Osteoblast (primary cell): Measurements from ENCODE around the gene SESN1. TPM values are rescaled to one million over a fixed set of nuclear protein-coding genes. Genes with fewer than 3 reads are reported as not detected.

ENCODE experiments used
- DNase-seq: peaks from one replicate; pipeline ENCODE4 v3.0.0; 2011; ENCODE audit warnings: low spot score, mixed read lengths; ENCODE audit not compliant: insufficient read length; ENCODE audit errors: missing footprints
- H2AFZ ChIP-seq: 2 replicates; pipeline ENCODE4 v1.6.0; 2011; ENCODE audit warnings: mild to moderate bottlenecking, low read length
- H3K27ac ChIP-seq: 2 replicates; pipeline ENCODE4 v1.5.1; 2011; ENCODE audit warnings: mild to moderate bottlenecking, low read depth, low read length, moderate library complexity
- H3K27me3 ChIP-seq: 2 replicates; pipeline ENCODE4 v1.6.0; 2012; ENCODE audit warnings: mild to moderate bottlenecking, control low read depth, inconsistent platforms, low read length, moderate library complexity; ENCODE audit not compliant: insufficient read depth
- H3K36me3 ChIP-seq: 2 replicates; pipeline ENCODE4 v1.5.1; 2011; ENCODE audit warnings: mild to moderate bottlenecking, low read length, control low read depth, moderate library complexity; ENCODE audit not compliant: insufficient read depth
- H3K4me1 ChIP-seq: 2 replicates; pipeline ENCODE4 v1.5.1; 2011; ENCODE audit warnings: mild to moderate bottlenecking, low read length, control low read depth, moderate library complexity; ENCODE audit not compliant: insufficient read depth
- H3K4me2 ChIP-seq: 2 replicates; pipeline ENCODE4 v1.6.0; 2011; ENCODE audit warnings: mild to moderate bottlenecking, low read length; ENCODE audit not compliant: insufficient read depth
- H3K4me3 ChIP-seq: fragments of 200-600 bp; sonication (generic); 3 replicates; pipeline ENCODE4 v1.5.1; 2012; ENCODE audit warnings: mild to moderate bottlenecking, low read length, inconsistent platforms; ENCODE audit not compliant: insufficient read depth
- H3K79me2 ChIP-seq: 2 replicates; pipeline ENCODE4 v1.6.0; 2012; ENCODE audit warnings: mild to moderate bottlenecking, low read length, control low read depth, inconsistent platforms; ENCODE audit not compliant: insufficient read depth
- H3K9me3 ChIP-seq: 2 replicates; pipeline ENCODE4 v1.5.1; 2011; ENCODE audit warnings: low read depth, low read length, control low read depth
- H4K20me1 ChIP-seq: 2 replicates; pipeline ENCODE4 v1.6.0; 2012; ENCODE audit warnings: mild to moderate bottlenecking, low read length, control low read depth; ENCODE audit not compliant: insufficient read depth
- CTCF ChIP-seq: IDR thresholded peaks from 2 replicates; pipeline ENCODE4 v1.5.1; 2011; ENCODE audit warnings: mild to moderate bottlenecking, low read depth, low read length, moderate library complexity; ENCODE audit errors: extremely low read depth
- total RNA-seq: library from RNA; depleted of rRNA; stranded (reverse); fragments of >200 nt; gene quantifications from 2 replicates; pipeline ENCODE4 v1.2.3, GENCODE V29; 2012

Gene SESN1
- total RNA-seq, 1 donor, result 26.1 TPM

- Histone ChIP-seq H3K27me3 (no peaks in the 10 kb centered on the region), H3K4me3 (no peak overlapping the region), H3K27ac (peak overlapping the region; percentile 29), H3K79me2 (no peaks in the 10 kb centered on the region), H3K4me2 (peak overlapping the region; percentile 47), H3K4me1 (peaks cover 11% of the 10 kb centered on the region), H3K36me3 (no peaks in the 10 kb centered on the region), H4K20me1 (no peaks in the 10 kb centered on the region), H3K9me3 (no peaks in the 10 kb centered on the region), H2AFZ (peak overlapping the region; percentile 72)
- DNase-seq, result no peak
- TF ChIP-seq CTCF, result peak; percentile 32
Measured at GRCh38 chr6:109024784-109025183, 69.9 kb downstream of the SESN1 start.

- H4K20me1 ChIP-seq, result no peaks in the 10 kb centered on the region
- H3K27me3 ChIP-seq, result no peaks in the 10 kb centered on the region
- no peaks in the 10 kb centered on the region for H3K36me3 ChIP-seq
- TF ChIP-seq CTCF, result no peak
- peak overlapping the region; percentile 72 for H2AFZ ChIP-seq
- peak overlapping the region; percentile 29 for H3K27ac ChIP-seq
- H3K4me1 ChIP-seq, result peaks cover 11% of the 10 kb centered on the region
- no peaks in the 10 kb centered on the region for H3K9me3 ChIP-seq
- no peaks in the 10 kb centered on the region for H3K79me2 ChIP-seq
- H3K4me3 ChIP-seq, result no peak overlapping the region
- DNase-seq, result no peak
- H3K4me2 ChIP-seq, result peak overlapping the region; percentile 47
Measured at GRCh38 chr6:109024368-109024767, 70.3 kb downstream of the SESN1 start.

GRCh38 chr6:109023356-109023925 lies 71.2 kb downstream of the SESN1 start:
- no peak for TF ChIP-seq CTCF
- Histone ChIP-seq H3K27ac (no peak overlapping the region), H3K79me2 (no peaks in the 10 kb centered on the region), H3K4me2 (no peak overlapping the region), H3K9me3 (no peaks in the 10 kb centered on the region), H3K27me3 (no peaks in the 10 kb centered on the region), H4K20me1 (no peaks in the 10 kb centered on the region), H3K4me3 (no peak overlapping the region), H3K4me1 (peaks cover 11% of the 10 kb centered on the region), H3K36me3 (no peaks in the 10 kb centered on the region), H2AFZ (no peak overlapping the region)
- DNase-seq, result no peak

- no peak for TF ChIP-seq CTCF
- DNase-seq, result no peak
- H3K4me2 ChIP-seq, result no peak overlapping the region
Measured at GRCh38 chr6:109021870-109022269, 72.8 kb downstream of the SESN1 start.

More at GRCh38 chr6:109021870-109022269, 72.8 kb downstream of the SESN1 start:
- H4K20me1 ChIP-seq, result no peaks in the 10 kb centered on the region
- H2AFZ ChIP-seq, result no peak overlapping the region
- no peaks in the 10 kb centered on the region for H3K36me3 ChIP-seq
- no peak overlapping the region for H3K4me3 ChIP-seq
- no peaks in the 10 kb centered on the region for H3K79me2 ChIP-seq
- no peaks in the 10 kb centered on the region for H3K27me3 ChIP-seq
- no peaks in the 10 kb centered on the region for H3K9me3 ChIP-seq
- no peak overlapping the region for H3K27ac ChIP-seq
- H3K4me1 ChIP-seq, result peaks cover 11% of the 10 kb centered on the region
